NT2/D1 (cell line): Measurements from ENCODE around the gene LAMC2.

Experiments used
- YY1 ChIP-seq: IDR thresholded peaks from 2 replicates; pipeline ENCODE4 v1.6.1; 2011; ENCODE audit not compliant: insufficient read length, insufficient read depth
- ZNF274 ChIP-seq: IDR thresholded peaks from 2 replicates; pipeline ENCODE4 v1.6.1; 2011; ENCODE audit warnings: mild to moderate bottlenecking, low read depth, low read length

GRCh38 chr1:183163316-183163715, 22.7 kb upstream of the LAMC2 start:
- TF ChIP-seq YY1 (no peak), ZNF274 (no peak)
